COLO829 (cell line): ENCODE data around the gene ZNF519.
"Not testable (repeated sequence)": the region's sequence is repeated elsewhere in the genome, so short reads cannot be mapped to it uniquely, and the experiment has no call there.

Experiments
- DNase-seq: peaks from one replicate; pipeline ENCODE4 v3.0.0; 2012; ENCODE audit warnings: low spot score

The ZNF519 gene

GRCh38 chr18:14147935-14148865 lies 16.0 kb upstream of the ZNF519 start:
- DNase-seq, result not testable (repeated sequence)

DNA sequence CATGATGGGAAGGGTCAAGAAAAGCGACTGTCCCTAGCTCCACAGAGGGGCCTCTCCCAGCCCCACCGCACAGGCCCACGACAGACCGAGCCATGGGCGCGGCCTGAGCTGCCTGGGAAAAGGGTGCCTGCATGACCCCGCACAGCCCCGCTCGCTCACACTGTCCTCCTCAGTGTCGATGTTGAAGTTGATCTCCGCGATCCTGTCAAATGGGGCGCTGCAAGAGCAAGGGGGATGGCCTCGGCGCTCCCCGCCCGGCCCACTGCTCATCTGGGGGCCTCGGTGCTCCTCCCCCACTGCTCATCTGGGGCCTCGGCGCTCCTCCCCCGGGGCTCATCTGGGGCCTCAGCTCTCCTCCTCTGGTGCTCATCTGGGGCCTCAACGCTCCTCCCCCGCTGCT lies 14.5 kb upstream of the ZNF519 start:
- not testable (repeated sequence) for DNase-seq

DNA sequence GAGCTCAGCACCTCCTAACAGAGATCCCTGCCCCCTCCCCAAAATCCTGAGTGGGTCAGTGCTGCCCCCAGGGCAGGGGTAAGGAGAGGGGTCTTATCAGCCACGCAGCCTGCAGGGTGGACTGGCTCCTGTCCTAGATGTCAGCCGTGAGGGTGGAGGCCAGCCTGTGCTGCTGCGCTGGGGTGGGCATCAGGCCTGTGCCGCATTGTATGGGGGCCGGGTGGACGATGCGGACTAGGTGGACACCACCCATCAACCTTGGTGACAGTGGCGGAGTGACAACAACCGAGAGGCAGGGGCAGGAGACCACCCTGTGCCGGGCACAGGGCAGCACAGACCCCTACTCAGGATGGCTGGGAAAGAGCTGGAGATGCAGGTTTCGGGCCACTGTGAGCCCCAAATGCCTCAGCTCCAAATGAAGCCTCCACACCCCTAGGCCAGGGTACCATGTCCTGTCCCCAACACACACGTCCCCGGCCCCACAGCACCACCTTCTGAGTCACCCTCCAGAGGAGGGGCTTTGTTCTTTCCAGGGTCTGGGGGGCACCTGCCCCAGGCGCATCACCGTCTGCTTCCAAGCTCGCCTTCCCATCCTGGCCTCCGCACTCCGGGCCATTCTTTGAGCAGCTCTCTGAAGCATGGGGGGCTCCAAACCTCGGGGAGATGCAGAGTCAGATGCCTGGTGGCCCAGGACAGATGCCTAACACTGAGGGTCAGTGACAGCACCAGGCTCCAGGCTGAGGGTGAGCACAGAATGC lies 13.5 kb upstream of the ZNF519 start:
- DNase-seq, result not testable (repeated sequence)

DNA sequence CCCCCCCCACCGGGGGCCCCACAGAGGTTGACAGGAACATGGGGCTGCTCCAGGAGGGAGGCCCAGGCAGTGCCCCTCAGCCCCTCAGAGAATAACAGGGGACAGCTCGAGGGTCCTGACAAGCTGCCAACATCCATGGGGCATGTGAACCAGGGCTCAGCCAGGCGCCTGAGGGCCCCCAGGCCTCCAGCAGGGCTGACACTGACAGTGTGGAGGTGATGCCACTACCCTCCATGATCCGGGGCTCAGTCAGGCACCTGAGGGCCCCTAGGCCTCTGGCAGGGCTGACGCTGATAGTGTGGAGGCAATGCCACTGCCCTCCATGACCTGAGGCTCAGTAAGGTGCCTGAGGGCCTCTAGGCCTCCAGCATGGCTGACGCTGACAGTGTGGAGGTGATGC lies 12.8 kb upstream of the ZNF519 start:
- DNase-seq, result not testable (repeated sequence)

GRCh38 chr18:14144628-14144895 lies 12.3 kb upstream of the ZNF519 start:
- no peak for DNase-seq

- not testable (repeated sequence) for DNase-seq
These were observed 11.8 kb upstream of the ZNF519 start for GRCh38 chr18:14143871-14144627.

DNA sequence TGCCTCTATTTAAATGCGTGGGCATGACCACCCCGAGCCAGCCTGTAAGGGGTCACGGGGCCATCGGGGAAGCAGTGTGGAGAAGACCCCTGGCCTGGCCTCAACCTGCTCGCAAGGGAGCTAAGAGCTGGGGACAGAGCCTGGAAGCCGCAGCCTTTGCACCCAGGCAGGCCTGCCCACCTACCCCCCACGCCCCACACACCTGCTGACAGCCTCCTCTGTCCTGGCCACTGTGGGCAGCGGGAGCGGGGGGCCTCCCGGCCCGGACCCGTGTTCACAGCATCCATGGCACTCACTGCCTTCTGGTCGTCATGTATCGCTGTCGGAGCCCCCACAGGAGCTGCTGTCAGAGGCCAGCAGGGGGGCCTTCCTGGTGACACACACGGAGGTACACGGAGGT lies 11.2 kb upstream of the ZNF519 start:
- DNase-seq, result not testable (repeated sequence)

GRCh38 chr18:14142177-14142576 lies 9.9 kb upstream of the ZNF519 start:
- not testable (repeated sequence) for DNase-seq

- DNase-seq, result not testable (repeated sequence)
These were observed 7.3 kb upstream of the ZNF519 start for GRCh38 chr18:14139583-14139982.

DNA sequence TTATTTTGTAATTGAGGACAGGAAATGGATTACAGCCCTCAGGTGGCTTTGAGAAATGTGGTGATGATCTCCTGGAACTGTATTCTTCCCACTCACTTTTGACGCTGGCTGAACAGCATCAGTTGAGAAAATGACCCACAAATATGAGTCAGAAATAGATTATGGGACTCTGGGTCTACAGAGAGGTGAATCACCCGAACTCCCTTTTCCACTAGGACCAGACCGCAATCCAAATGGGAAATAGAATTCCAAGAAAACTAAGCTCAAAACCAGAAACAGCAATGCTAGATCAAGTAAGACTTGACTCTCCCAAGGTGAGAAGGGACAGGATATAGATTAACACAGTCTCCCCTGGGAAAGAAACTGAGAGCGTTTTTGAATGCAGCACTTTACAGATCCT lies 5.7 kb upstream of the ZNF519 start:
- not testable (repeated sequence) for DNase-seq

DNA sequence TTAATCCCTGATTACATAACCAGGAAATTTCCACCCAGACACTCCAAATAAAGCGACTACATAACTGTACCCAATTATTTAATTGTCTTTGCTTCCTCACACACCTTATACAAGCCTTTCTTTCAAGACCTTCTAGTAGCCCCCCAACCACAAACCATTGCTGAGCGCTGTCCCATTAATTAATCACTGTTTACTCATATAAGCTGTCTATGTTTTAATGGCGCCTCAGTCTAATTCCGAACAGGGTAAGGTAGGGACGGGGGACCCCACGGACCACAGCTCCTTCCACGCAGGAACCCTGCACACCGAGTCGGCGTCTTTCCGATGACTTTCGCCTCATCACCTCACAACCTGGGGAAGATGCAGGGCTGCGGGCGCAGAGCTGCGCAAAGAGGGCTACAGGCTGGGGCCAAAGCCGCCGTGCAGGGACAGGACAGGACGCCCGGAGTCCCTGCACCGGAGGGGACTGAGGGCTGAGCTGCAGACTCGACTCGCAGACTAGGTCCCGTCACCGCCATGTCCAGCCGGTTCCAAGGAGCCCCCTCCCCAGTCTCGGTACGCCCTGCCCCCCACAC lies 452 bp downstream of the ZNF519 start:
- DNase-seq, result not testable (repeated sequence)

DNA sequence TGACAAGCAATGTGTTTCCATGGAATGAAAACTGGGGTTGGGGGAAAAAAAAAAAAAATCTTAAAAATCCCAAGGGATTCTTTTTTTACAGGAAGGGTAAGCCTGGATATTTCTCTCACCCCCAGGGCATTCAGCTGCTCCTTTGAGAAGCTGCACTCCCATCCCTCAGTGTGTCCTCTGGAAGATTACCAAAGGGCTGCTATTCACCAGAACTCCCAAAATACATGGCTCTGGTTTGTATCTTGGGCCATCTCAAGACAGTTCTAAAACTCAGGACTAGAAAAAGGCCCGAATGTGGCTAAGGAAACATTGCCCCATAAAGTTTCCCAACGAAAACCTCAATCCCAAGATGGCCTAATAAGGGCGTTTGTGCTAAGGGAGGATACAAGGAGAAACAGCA lies 1.4 kb downstream of the ZNF519 start:
- not testable (repeated sequence) for DNase-seq

DNA sequence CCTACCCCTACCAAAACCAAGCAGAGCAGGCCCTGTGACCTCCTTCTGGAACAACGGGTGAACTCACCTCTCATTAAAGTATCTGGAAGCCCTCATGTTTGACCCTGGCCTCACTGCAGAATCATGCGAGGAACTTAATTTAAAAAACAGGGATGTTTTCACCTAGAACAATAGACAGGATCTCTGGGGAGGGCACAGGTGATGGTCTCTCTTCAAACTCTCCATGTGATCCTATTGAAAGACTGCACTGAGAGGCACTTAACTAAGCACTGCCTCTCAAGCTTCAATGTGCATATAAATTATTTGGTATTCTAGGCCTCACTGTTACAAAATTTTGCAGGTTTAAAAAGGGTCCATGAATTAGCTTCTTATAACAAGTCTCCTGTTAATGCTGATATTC lies 7.5 kb downstream of the ZNF519 start:
- no peak for DNase-seq

DNA sequence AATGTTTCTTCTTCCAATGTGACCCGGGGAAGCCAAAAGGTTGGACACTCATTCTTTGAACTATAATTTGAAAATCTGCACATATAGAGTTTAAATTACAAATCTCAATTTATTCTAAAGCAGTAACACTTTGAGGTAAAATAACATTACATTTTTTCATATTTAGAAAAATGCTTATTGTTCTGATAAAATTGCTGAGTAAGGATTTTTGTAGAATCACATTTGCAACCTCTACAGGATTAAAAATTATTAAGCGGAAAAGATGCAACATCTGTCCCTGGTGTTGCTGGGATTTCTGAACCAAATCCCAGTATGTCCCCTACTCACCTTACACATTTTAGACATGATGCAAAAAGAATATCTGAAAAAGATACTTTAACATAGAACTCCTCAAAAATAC lies 10.1 kb downstream of the ZNF519 start:
- DNase-seq, result no peak

- DNase-seq, result no peak
These were observed 11.3 kb downstream of the ZNF519 start for GRCh38 chr18:14120926-14121325.

GRCh38 chr18:14117606-14118005 lies 14.6 kb downstream of the ZNF519 start:
- no peak for DNase-seq

DNA sequence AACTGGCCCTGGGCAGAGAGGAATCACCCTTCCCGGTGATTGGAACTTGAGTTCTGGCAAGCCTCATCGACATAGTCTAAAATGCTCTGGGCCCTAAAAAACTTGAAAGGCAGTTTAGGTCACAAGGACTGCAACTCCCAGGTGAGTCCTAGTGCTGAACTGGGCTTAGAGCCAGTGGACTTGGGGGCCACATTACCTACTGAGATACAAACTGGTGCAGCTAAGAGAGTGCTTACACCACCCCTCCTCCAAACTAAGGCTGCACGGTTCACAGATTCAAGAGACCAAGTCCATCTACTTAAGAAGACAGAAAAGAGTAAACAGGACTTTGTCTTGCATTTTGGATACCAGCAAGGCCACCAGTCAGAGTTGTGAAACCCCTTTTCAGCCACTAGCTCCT lies 25.3 kb downstream of the ZNF519 start:
- no peak for DNase-seq

GRCh38 chr18:14104906-14105748 lies 27.1 kb downstream of the ZNF519 start:
- DNase-seq, result no peak

GRCh38 chr18:14104201-14104600 lies 28.0 kb downstream of the ZNF519 start:
- no peak for DNase-seq

GRCh38 chr18:14100503-14101286 lies 31.5 kb downstream of the ZNF519 start:
- DNase-seq, result no peak
